GM21423 (cell line): ENCODE measurements around the gene NKX3-2.
"Not testable (repeated sequence)": the region's sequence is repeated elsewhere in the genome, so short reads cannot be mapped to it uniquely, and the experiment has no call there.

Source experiments
- ATAC-seq: cut with Tn5 transposase; IDR thresholded peaks from one replicate; pipeline ENCODE4 v1.9.1; 2021; ENCODE audit warnings: mild to moderate bottlenecking, moderate library complexity; ENCODE audit not compliant: unreplicated experiment

The NKX3-2 gene

GRCh38 chr4:13543839-13544605 is at the start of gene NKX3-2:
NKX3-2 (minus strand) TSS chr4:13544508; CDS start chr4:13544414, 94 bp downstream.
- ATAC-seq = no peak

- no peak for ATAC-seq
Observed at GRCh38 chr4:13592220-13592619, 47.9 kb upstream of the NKX3-2 start.

- no peak for ATAC-seq
Observed at GRCh38 chr4:13590766-13591165, 46.5 kb upstream of the NKX3-2 start.

GRCh38 chr4:13588954-13589353 is 44.6 kb upstream of the NKX3-2 start:
- ATAC-seq = no peak

- ATAC-seq = no peak
Observed at GRCh38 chr4:13584481-13584880, 40.2 kb upstream of the NKX3-2 start.

- ATAC-seq = no peak
Observed at GRCh38 chr4:13580036-13580435, 35.7 kb upstream of the NKX3-2 start.

- no peak for ATAC-seq
Observed at GRCh38 chr4:13577660-13578059, 33.4 kb upstream of the NKX3-2 start.

- no peak for ATAC-seq
Observed at GRCh38 chr4:13570916-13571315, 26.6 kb upstream of the NKX3-2 start.

GRCh38 chr4:13567125-13567524 is 22.8 kb upstream of the NKX3-2 start:
- no peak for ATAC-seq

- ATAC-seq = no peak
Observed at GRCh38 chr4:13562876-13563275, 18.6 kb upstream of the NKX3-2 start.

GRCh38 chr4:13561673-13562072 is 17.4 kb upstream of the NKX3-2 start:
- ATAC-seq = no peak

- ATAC-seq = not testable (repeated sequence)
Observed at GRCh38 chr4:13560111-13560510, 15.8 kb upstream of the NKX3-2 start.

- ATAC-seq = no peak
Observed at GRCh38 chr4:13559413-13559812, 15.1 kb upstream of the NKX3-2 start.

- ATAC-seq = no peak
Observed at GRCh38 chr4:13558881-13559280, 14.6 kb upstream of the NKX3-2 start.

GRCh38 chr4:13555325-13555724 is 11.0 kb upstream of the NKX3-2 start:
- no peak for ATAC-seq

GRCh38 chr4:13553081-13553480 is 8.8 kb upstream of the NKX3-2 start:
- ATAC-seq = no peak

- peak; percentile 81 for ATAC-seq
Observed at GRCh38 chr4:13548984-13549546, 4.8 kb upstream of the NKX3-2 start.

- peak; percentile 0 for ATAC-seq
Observed at GRCh38 chr4:13548059-13548983, 4.0 kb upstream of the NKX3-2 start.

- no peak for ATAC-seq
Observed at GRCh38 chr4:13547485-13548041, 3.3 kb upstream of the NKX3-2 start.

GRCh38 chr4:13546941-13547484 is 2.7 kb upstream of the NKX3-2 start:
- ATAC-seq = no peak
